HG03442 (cell line): ENCODE results near the gene ZBTB21.
"Not testable (repeated sequence)": the region's sequence is repeated elsewhere in the genome, so short reads cannot be mapped to it uniquely, and the experiment has no call there.

ENCODE experiments used
- ATAC-seq: cut with Tn5 transposase; IDR thresholded peaks from one replicate; pipeline ENCODE4 v1.9.1; 2021; ENCODE audit warnings: mild to moderate bottlenecking, moderate library complexity; ENCODE audit not compliant: unreplicated experiment

Gene ZBTB21

DNA sequence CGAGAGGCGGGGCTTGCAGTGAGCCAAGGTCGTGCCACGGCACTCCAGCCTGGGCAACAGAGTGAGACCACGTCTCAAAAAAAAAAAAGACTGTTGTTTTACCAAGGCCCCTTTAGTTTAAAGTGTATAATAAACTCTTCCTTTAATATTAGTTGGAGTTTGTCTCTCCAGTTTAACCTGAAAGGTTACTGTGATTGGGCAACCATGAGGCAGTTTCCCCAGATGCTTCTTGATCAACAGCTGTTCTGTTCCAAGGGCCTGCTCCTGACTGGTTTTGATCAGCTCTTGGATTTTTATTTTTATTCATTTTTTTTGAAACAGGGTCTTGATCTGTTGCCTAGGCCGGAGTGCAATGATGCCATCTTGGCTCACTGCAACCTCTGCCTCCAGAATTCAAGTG, 38.3 kb downstream of the ZBTB21 start:
- no peak for ATAC-seq

DNA sequence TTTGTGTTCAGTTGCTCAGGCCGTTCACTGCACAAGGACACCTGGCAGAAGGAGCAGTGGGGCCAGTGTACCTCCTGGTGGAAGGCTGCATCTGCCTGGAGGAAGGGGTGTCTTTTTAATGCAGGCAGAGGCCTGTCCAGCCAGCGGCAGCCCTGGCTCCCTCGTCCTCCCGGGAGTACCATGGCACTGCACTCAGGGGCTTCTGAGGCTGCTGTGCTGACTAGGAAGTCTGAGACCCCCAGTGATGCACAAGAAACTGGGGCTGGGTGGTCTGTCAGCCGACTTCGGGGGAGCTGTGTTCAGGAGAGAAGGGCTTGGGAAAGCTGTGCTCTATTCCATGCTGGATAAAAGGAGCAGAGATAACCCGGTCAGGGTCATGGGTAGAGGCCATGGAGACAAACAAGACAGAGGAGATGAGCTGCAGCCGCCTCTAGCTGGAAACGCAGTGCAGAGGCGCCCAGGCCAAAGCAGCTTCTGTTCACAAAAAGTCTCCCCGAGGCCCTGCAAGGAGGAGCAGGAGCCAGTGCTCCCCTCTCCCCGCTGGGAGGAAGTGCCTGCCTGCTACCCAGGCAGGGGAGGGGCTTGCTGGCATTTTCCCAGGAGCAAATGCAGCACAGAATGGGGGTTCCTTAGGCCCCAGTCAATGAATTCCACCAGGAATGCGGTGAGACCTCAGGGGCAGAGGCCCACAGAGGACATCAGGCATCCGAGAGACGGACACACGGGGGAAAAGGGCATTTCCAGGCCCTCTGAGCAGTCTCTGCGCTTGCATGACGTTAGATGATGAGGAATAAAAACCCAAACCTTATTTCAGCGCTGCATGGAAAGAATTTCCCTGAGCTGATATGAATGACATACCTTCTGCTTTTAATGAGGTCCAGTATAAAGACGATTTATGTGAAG, 39.2 kb downstream of the ZBTB21 start:
- no peak for ATAC-seq

GRCh38 chr21:41970106-41970391, 40.1 kb downstream of the ZBTB21 start:
- no peak for ATAC-seq

DNA sequence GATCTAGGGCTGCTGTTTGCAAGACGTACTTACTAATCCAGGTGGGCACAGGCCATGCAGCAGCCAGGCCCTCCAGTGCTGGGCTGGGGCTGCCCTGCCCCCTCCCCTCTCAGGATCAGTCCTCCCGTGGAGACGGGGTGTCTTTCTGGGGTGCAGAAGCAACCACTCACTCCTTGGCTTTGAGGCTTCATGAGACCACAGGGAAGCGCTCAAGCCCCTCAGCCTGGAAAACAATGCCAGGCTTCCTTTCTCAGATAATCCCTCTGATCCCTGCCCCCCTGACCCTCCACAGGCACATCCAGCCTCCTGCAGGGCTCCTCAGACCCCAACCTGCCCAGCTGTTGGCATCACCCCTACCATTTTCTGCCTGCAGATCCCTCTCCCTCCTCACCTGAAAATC, 42.5 kb downstream of the ZBTB21 start:
- no peak for ATAC-seq

DNA sequence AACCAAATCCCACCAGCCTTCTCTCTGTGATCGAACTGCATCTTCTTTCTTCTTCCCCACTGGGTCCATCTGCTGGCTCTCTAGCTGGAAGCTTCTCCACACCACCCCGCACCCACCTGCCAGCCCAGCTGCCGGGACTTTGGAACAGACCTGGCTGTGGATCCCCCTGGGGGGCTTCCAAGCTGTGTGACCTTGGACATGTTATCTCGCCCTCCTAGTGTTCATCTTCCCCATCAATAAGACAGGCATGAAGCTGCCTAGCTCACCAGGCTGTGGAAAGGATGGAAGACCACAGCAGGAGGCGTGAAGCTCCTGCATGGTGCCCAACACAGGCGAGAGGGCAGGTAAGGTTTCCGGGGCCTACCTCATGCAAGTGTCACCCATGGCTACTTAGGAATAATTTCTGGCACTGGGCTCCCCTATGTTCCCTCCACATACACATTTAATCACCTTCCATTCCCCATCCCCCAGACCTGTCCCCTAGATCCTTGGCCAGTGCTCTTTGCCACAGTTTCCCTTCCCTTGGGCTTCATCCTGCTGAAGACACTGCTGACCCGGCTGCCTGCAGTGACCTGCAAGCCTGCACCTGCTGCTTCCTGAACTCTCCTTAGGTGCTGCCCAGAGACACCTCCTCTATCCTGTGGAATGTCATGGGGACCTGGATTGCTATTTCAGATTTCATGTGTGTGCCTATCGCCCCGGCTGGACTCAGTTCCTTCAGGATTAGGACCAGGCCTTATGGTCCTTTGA, 43.1 kb downstream of the ZBTB21 start:
- ATAC-seq: no peak

DNA sequence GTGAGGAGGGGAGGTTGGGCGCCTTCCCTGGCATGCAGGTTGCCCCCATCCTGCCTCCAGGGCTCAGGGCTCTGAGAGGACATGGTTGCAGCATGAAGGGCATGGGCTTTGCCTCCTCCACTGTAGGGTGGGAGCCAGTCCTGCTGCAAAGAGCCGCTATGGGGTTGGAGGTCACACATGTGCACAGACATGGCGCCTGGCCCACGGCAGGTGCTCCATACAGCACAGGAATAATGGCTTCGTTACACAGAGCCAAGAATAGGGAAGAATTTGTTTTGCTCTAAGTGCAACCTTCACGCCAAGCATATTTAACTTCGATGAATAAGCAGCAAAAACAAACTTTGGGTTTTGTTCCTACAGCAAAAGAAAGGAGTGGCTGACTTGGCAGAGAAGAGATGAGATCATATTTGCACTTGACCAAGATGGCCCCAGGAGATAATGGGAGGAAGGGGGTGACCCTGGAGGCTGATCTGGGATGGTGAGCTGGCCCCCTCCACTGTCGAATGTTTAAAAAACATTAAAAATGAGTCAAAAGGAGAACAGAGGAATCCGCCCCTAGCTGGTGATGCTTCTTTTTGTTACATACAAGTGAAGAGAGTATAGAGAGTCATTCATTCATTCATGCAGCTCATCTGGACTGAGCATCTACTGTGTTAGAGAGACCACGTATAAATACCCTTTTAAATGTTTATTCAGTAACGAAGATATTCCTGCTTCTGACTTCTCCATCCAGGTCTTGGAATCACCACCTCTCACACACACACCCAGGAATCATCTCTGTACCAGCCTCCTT, 43.9 kb downstream of the ZBTB21 start:
- no peak for ATAC-seq

DNA sequence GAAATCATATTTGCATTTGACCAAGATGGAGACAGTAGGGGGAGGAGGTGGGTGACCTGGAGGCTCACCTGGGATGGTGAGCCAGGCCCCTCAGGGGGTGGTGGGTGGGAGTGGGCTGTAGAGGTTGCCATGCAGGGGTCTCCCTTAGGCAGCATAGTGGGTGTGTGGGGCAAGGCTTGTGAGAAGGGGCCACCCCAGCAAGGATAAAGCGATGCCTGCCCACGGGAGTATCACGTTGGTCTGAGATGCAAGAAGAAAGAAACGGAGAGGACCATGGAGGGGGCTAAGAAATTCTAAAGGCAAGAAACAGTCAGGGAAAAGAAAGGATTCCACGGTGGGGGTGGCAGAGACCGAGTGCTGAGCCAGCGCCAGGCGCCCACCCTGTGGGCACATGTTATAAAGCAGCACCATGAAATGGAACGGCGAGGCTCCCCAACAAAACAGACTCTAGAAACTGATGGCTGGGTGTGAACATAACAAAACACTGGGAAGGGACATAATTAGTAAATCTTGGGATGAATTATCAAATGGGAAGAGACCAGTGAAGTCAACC, 44.6 kb downstream of the ZBTB21 start:
- no peak for ATAC-seq

DNA sequence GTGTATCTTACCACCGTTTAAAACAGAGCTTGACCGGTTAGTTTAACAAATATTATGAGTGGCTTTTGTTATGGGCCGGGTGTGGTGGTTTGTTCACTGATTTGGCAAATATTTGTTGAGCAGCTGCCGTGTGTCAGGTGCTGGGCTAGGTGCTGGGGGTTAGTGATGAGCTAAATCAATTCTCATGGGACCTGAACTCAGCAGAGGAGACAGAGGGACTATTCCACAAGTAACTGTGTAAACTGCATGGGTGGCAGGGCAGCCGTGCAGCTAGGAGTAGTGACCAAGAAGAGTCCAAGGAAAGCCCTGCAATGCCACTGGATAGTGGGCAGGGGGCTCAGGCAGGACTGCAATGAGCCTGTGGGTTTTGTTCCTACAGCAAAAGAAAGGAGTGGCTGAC, 45.1 kb downstream of the ZBTB21 start:
- no peak for ATAC-seq

- no peak for ATAC-seq
Measured at GRCh38 chr21:41964171-41964570, 46.0 kb downstream of the ZBTB21 start.

GRCh38 chr21:41962425-41962966, 47.7 kb downstream of the ZBTB21 start:
- no peak for ATAC-seq

GRCh38 chr21:41961753-41962152, 48.4 kb downstream of the ZBTB21 start:
- ATAC-seq: no peak

DNA sequence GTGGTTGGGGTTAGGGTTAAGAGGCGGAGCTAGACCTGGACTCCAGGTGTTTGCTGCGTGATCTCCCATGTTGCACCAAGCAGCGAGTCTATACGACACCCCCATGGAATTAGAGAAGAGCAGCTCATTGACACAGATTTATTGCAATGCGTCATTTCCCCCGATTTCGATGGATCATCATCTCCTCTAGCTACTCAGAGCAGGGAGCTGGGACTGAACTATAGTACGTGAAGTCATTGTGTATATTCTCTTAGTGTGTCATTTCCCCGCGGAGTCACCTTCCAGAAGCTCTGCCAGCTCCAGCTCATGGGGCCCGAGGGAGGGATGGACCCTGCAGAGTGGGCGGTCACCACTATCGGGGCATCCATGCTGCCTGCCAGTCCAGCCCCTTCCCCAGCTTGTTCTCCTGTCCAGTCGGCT, 48.9 kb downstream of the ZBTB21 start:
- no peak for ATAC-seq

DNA sequence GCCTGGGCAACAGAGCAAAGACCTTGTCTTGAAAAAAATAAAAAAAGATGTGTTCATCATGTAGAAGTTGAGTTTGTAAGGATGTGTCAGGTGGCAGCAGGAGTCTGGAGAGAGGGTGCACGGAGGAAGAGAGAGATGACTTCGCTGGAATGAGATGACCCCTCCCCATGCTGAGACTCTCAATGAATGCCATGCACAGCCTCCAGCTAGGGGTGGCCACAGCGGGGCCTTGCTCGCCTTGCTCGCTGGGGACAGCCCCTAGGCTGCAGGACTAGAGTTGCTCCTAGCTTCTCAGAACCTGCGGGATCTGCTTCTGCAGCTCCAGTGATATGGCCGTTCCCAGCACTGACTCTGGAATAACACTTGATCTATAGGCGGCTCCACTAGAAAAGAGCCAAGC, 49.8 kb downstream of the ZBTB21 start:
- no peak for ATAC-seq

GRCh38 chr21:41959697-41960096, 50.5 kb downstream of the ZBTB21 start:
- ATAC-seq: not testable (repeated sequence)

DNA sequence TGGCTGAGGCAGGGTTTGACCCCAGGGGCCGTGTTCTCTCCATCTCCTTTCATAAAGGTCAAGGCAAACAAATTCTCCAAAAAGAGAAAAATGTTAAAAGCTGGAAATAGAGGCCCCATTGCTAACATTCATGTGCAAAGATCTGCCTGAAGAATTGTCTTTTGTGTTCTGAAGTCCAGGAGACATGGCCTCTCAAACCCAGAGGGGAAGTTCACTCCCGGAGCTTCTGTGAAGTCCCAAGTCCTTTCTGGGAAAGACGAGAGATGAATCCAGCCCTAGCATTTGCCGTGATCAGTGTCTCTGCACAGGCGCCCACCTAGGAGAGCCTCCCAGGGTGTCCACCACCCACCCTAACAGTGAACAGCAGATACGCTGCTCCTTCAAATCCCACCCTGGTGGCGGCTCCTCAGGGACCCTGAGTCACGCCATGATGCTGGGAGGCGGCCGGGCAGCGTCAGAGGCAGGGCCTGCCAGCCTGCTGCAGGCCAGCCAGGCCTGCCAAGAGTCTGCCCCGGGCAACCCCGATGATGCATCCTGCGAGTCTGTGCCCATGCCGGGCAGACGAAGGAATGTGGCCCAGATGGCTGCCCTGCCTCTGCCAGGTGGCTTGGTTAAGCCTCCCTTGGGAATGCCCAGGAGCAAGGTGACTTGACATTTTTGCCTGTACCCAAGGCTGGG, 51.1 kb downstream of the ZBTB21 start:
- ATAC-seq: no peak

DNA sequence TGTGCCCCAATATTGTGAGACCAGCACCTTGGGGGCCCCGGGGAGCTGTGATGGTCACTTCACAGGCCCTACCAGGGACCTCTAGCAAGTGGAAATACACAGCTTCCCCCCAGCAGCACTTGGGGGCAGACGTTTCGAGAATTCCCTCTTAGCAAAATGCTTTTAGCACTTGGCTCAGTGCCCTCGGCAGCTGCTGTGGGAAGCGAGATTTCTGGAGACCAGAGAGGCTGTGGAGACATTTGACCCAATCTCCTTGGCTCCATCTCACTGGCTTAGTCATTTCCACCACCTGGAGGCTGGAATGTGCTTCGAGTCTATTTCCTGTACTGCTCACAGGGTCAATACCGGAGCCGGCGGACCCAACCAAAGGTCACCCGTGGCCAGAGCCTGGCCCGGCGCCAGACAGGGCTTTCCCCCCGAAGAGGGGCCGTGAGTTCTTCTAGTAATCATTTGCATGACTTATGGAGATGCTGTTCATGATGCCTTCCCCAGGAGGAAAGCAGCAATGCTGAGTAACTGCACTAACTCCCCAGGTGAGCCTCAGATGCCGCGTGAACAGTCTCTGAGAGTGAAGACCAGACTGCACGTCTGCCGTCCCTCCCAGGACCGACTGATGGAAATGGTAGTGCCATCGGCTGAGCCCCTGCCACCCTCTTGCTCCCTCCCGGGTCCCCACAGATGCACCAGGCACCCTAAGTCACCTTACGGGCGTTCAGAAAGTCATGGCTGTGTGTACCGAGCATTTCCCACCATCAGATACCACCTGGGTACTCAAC, 52.0 kb downstream of the ZBTB21 start:
- ATAC-seq: no peak

GRCh38 chr21:41956926-41957729, 53.0 kb downstream of the ZBTB21 start:
- no peak for ATAC-seq

- ATAC-seq: no peak
Measured at GRCh38 chr21:41955516-41955915, 54.6 kb downstream of the ZBTB21 start.
